ENCODE data around the gene ATM. TPM values are rescaled to one million over a fixed set of nuclear protein-coding genes. Genes with fewer than 3 reads are reported as not detected.
A peak's percentile ranks its signal among the peaks of the same experiment; 100 is the strongest.

ATM gene
- total RNA-seq, 3 donors from 2014 or later, result 30.5 to 56.8 (median 36.4) TPM

GRCh38 chr11:108221371-108221770 is 1.5 kb upstream of the ATM start:
- H3K9me3 ChIP-seq, result no peaks in the 10 kb centered on the region
- intact Hi-C loops (cut with DNase I, micrococcal nuclease), result loop anchor here in 1 of 2 donors (5.0 kb wide), 1 partner anchor 246 kb away; the partner anchor contains the start of gene C11orf65
- no peak for ATAC-seq
- no peak for DNase-seq
- peaks cover 13% of the 10 kb centered on the region for H3K4me1 ChIP-seq (ENCODE audit: low read depth)
- no peak for TF ChIP-seq CTCF (IDR thresholded peaks at IDR 0.05)
- H3K36me3 ChIP-seq (ENCODE audit: low read depth), result peaks cover 5% of the 10 kb centered on the region
- no peak overlapping the region for H3K4me3 ChIP-seq

- peak overlapping the region; percentile 46 for H3K4me3 ChIP-seq
- peaks cover 5% of the 10 kb centered on the region for H3K36me3 ChIP-seq (ENCODE audit: low read depth)
- no peak for ATAC-seq
- H3K4me1 ChIP-seq (ENCODE audit: low read depth), result peaks cover 13% of the 10 kb centered on the region
- H3K9me3 ChIP-seq, result no peaks in the 10 kb centered on the region
- DNase-seq, result no peak
- no peak for TF ChIP-seq CTCF (IDR thresholded peaks at IDR 0.05)
- intact Hi-C loops (cut with DNase I, micrococcal nuclease), result loop anchor here in 1 of 2 donors (5.0 kb wide), 1 partner anchor 245 kb away; the partner anchor contains the start of gene C11orf65
These were observed 825 bp upstream of the ATM start for GRCh38 chr11:108221911-108222573.

GRCh38 chr11:108223348-108224149 is 682 bp downstream of the ATM start:
- ATAC-seq (no peak), DNase-seq (no peak)
- Histone ChIP-seq H3K4me3 (peak overlapping the region; percentile 46), H3K36me3 (ENCODE audit: low read depth) (peaks cover 5% of the 10 kb centered on the region), H3K9me3 (no peaks in the 10 kb centered on the region), H3K4me1 (ENCODE audit: low read depth) (peaks cover 13% of the 10 kb centered on the region)
- intact Hi-C loops (cut with DNase I, micrococcal nuclease), result loop anchor here in 1 of 2 donors (5.0 kb wide), 1 partner anchor 244 kb away; the partner anchor contains the start of gene C11orf65
- TF ChIP-seq CTCF (IDR thresholded peaks at IDR 0.05), result no peak

GRCh38 chr11:108224366-108224765 is 1.5 kb downstream of the ATM start:
- TF ChIP-seq CTCF (IDR thresholded peaks at IDR 0.05), result no peak
- Histone ChIP-seq H3K4me1 (ENCODE audit: low read depth) (peaks cover 13% of the 10 kb centered on the region), H3K9me3 (no peaks in the 10 kb centered on the region), H3K36me3 (ENCODE audit: low read depth) (peaks cover 5% of the 10 kb centered on the region), H3K4me3 (no peak overlapping the region)
- ATAC-seq (no peak), DNase-seq (no peak)
- intact Hi-C loops (cut with DNase I, micrococcal nuclease), result loop anchor here in 1 of 2 donors (5.0 kb wide), 1 partner anchor 243 kb away; the partner anchor contains the start of gene C11orf65

- no peak for TF ChIP-seq CTCF (IDR thresholded peaks at IDR 0.05)
- Histone ChIP-seq H3K4me1 (ENCODE audit: low read depth) (peaks cover 13% of the 10 kb centered on the region), H3K4me3 (no peak overlapping the region), H3K36me3 (ENCODE audit: low read depth) (peaks cover 5% of the 10 kb centered on the region), H3K9me3 (no peaks in the 10 kb centered on the region)
- DNase-seq (no peak), ATAC-seq (no peak)
- intact Hi-C loops (cut with DNase I, micrococcal nuclease), result loop anchor here in 1 of 2 donors (5.0 kb wide), 1 partner anchor 242 kb away; the partner anchor contains the start of gene C11orf65
These were observed 2.3 kb downstream of the ATM start for GRCh38 chr11:108224911-108225786.

Data from mucosa of descending colon (tissue), 3 donors.